CMK (cell line): ENCODE results near the gene TUBGCP6.

Source experiments
- DNase-seq: peaks from one replicate; pipeline ENCODE4 v3.0.0-alpha.2; 2010; ENCODE audit warnings: low read depth

TUBGCP6 gene, protein sequence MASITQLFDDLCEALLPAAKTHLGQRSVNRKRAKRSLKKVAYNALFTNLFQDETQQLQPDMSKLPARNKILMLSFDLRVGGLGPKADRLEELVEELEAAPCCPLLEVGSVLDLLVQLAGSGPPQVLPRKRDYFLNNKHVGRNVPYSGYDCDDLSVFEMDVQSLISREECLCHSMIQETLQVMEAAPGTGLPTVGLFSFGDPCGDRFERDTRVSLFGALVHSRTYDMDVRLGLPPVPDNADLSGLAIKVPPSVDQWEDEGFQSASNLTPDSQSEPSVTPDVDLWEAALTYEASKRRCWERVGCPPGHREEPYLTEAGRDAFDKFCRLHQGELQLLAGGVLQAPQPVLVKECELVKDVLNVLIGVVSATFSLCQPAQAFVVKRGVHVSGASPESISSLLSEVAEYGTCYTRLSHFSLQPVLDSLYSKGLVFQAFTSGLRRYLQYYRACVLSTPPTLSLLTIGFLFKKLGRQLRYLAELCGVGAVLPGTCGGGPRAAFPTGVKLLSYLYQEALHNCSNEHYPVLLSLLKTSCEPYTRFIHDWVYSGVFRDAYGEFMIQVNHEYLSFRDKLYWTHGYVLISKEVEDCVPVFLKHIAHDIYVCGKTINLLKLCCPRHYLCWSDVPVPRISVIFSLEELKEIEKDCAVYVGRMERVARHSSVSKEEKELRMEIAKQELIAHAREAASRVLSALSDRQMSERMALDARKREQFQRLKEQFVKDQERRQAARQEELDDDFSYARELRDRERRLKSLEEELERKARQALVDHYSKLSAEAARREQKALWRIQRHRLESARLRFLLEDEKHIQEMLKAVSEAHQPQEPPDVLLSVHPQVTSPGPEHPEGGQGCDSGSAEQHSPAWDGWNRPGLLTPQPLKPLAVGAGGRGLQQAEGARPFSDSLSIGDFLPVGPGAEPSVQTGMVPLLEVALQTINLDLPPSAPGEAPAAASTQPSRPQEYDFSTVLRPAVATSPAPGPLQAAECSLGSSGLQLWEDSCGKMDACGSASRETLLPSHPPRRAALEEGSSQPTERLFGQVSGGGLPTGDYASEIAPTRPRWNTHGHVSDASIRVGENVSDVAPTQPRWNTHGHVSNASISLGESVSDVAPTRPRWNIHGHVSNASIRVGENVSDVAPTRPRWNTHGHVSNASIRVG (N-terminal part only)

GRCh38 chr22:50244420-50245213 lies at the start of gene TUBGCP6:
TUBGCP6 (minus strand) TSS chr22:50245023; CDS start chr22:50244459, 564 bp downstream.
- no peak for DNase-seq

- DNase-seq, result no peak
Measured at GRCh38 chr22:50294319-50294656, 49.5 kb upstream of the TUBGCP6 start.

DNA sequence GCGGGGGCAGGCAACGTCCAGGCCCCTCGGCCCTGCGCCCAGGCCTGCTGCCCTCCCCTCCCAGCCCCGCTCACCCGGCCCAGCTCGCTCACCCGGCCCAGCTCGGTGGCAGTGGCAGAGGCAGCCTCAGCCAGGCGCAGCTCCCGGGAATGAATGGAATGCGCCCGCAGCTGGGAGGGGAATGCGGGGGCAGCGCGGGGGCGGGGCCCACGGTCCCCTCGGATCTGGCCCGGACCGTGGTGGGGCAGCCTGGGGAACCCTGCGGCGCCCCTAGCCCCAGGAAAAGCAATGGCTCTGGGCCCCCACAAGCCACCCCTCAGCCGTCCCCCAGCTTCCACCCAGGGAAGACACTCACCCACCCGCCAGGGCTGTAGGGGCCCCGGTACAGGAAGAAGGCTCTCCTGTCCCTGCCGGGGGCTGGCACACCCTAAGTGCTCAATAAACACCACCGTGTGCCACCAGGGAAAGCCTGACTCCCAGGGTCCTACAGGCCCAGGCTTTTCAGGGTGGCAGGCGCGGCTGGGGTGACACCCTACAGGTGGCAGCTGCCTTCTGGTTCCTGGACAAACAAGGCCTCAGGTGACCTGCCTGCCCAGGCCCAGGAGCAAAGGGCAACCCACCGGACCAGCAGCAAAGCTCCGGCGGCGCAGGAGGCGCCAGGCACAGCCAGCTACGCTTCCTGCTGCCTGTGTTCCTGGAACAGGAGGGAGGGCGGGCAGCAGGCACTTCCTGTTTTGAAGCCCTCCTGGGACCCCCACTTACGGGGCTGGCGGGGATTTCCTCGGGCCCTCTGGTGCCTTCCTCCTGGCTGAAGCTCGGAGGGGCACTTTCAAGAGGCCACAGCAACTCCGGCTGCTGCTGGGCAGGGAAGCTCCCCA lies 48.9 kb upstream of the TUBGCP6 start:
- DNase-seq, result no peak

GRCh38 chr22:50292643-50293440 lies 48.0 kb upstream of the TUBGCP6 start:
- no peak for DNase-seq

- no peak for DNase-seq
Measured at GRCh38 chr22:50289942-50290630, 45.3 kb upstream of the TUBGCP6 start.

DNA sequence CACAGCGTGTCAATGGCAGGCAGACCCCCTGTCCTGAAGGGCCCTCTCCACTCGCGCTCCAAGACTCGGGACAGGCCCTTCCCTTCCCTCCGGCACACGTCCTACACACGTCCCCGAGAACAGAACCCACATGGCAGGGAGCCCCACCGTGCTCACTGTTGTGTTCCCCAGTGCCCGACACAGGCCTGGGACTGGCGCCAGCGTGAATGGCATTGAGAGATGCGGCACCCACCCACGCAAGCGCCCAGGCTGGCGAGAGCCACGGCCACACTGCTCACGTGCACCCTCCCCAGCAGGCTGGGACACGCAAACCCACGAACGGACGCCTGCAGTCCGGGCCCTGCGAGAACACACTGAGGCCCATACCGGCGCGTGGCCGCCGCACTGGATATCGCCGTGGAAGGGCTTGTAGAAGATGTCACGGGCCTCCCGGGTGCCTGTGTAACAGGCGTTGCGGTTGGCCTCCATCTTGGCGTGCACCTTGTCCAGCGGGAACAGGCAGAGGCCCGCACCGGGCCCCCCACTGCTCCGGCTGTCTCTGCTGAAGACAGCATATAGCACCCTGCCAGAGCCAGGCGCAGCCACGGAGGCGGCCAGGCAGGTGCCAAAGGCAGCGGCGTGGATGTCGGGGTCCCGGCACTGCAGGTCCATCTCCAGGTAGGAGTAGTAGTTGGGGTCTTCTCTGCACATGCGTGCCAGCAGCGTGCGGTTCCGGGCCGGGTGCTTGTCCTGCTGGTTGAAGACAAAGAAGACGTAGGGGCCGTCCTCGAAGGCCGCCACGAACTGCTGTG lies 44.5 kb upstream of the TUBGCP6 start:
- DNase-seq, result no peak

GRCh38 chr22:50287731-50288130 lies 42.9 kb upstream of the TUBGCP6 start:
- no peak for DNase-seq

DNA sequence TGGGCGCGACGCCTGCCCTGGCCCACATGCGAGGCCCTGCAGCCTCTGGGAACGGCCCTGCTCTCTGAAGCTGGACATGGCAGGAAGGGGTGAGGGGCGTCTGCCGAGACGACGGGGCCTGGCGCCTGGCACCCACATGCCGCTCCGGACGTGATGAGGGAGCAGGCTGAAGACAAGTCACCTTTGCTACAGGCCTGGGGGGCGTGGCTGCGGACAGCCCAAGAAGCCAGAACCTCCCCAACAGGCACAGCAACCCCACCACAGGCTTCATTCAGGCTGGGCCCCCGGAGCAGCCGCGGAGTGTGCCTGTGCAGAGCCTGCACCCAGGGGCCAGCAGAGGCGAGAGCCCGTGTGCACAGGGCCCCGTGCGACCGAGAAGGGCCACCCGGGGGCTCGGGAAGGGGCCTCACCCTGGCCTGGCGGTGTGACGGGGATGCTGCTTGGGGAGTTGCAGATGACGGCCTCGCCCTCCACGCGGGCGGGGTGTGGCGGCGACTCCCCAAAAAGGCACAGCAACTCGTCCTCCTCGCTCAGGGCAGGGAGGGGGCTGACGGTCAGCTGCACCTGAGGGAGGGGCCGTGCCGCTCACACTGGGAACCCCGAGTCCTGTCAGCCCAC lies 42.0 kb upstream of the TUBGCP6 start:
- DNase-seq, result no peak

DNA sequence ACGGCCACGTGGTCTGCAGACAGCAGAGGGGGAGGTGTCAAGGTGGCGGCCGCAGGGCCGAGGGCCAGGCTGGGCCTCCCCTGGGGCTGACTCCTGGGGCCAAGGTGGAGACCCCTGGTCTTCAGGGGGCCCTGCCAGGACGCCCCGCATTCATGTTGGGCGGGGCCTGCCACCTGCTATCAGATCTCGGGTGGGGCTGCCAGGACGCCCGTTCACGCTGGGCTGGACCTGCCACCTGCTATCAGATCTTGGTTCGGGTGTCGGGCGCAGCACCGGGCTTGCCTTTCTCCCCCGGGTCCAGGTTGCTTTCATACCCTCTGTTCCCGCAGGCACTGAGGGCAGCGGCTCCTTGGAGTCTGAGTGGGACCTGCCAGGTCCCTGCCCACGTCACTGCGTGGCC lies 41.5 kb upstream of the TUBGCP6 start:
- no peak for DNase-seq

DNA sequence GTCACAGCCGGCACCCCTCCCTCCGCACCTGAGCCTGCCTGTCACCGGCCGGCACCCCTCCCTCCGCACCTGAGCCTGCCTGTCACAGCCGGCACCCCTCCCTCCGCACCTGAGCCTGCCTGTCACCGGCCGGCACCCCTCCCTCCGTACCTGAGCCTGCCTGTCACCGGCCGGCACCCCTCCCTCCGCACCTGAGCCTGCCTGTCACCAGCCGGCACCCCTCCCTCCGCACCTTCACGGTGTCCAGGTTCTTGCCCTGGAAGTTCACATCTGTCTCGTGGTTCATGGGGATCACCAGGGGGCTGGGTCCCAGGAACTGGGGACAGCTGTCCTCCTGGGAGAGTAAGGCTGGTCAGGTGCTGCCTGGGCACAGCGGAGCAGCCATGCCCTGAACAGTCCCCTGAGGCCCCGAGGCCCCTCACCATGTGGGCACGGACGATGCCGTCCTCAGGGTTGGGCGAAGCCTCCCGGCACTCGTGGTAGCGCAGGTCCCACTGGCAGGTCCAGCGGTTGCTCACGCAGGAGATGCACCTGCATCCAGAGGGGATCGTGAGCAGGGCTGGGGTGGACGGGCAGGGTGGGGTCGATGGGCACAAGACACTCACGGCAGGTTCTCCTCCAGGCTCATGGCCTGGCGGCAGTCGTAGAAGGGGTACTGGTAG lies 40.9 kb upstream of the TUBGCP6 start:
- no peak for DNase-seq

DNA sequence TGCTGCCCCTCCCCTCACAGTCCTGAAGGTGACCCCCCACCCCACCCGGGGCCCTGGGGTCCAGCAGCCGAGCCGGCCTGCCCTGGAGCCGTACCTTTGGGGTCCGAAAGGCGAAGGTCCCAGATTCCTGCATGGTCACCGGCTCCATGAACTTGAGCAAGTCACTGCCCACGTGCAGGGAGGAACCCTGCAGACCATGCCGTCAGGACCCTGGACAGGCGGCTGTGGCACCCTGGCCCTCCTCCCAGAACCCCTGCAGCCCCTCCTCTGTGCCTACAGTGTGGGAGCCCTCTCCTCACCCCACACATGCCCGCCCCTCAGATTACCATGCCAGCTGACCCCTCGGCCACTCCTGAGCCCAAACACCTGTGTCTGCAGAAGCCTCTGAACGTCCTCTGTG lies 39.7 kb upstream of the TUBGCP6 start:
- DNase-seq, result no peak

GRCh38 chr22:50283821-50284220 lies 39.0 kb upstream of the TUBGCP6 start:
- no peak for DNase-seq

- no peak for DNase-seq
Measured at GRCh38 chr22:50282361-50283155, 37.7 kb upstream of the TUBGCP6 start.

DNA sequence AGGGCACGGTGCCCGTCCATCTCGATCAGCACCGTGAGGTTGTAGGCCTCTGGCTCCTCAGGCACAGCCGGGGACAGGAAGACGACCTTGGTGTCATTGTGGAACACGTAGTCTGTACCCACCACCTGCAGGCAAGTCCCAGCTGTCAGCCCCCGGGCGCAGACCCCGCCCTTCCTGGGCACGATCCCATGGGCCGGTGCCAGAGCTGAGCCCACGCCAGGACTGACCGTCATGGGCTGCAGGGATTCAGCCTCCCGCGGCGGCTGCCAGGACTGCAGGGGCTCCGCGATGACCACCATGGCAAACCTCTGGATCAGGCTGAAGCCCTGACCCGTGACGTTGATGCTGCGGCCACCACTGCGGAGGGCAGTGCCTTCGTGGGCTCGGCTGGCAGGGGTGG lies 37.1 kb upstream of the TUBGCP6 start:
- DNase-seq, result no peak

GRCh38 chr22:50281384-50281760 lies 36.5 kb upstream of the TUBGCP6 start:
- no peak for DNase-seq

DNA sequence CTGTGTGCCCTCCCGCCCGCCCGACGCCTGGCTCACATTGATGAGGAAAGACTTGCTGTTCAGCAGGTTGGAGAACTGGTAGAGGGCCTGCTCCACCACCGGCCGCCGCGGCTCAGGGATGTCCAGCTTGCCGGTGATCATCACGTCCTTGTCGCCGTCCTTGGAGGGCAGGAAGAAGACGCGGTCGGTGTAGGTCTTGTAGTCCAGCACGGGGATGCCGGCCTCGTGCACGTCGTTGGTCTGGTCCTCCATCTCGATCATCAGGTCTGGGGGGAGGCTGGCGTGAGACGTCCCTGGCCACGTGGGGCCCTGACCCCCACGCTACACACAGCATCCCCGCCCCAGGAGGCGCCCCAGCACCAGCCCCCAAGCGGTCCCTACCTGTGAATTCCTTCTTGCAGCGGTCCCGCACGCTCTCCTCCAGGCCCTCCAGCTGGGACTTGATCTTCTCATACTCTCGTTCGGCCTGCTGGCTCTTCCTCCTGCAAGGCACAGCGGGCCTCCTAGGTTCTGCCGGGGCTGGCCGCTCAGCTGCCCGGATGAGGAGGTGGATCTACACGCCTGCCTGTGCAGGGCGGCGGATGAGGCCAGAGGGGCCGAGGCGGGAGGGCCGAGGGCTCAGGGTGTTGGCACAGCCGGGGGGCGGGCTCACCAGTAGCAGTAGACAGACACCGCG lies 36.0 kb upstream of the TUBGCP6 start:
- no peak for DNase-seq
